Nephron progenitor cell (in vitro differentiated cells): ENCODE data around the gene EIF2B4.

Experiments used
- DNase-seq: peaks from one replicate; pipeline ENCODE4 v3.0.0; 2021
- H3K27ac Mint-ChIP-seq: 2 replicates; pipeline ENCODE4 v1.8.0; 2021; ENCODE audit warnings: mild to moderate bottlenecking, moderate library complexity, mixed read lengths
- H3K27me3 Mint-ChIP-seq: 2 replicates; pipeline ENCODE4 v1.8.0; 2021; ENCODE audit warnings: mild to moderate bottlenecking, low read depth, mixed read lengths; ENCODE audit not compliant: poor library complexity
- H3K36me3 Mint-ChIP-seq: 2 replicates; pipeline ENCODE4 v1.8.0; 2021; ENCODE audit warnings: low read depth, mixed read lengths
- H3K4me1 Mint-ChIP-seq: 2 replicates; pipeline ENCODE4 v1.8.0; 2021; ENCODE audit warnings: mixed read lengths
- H3K4me3 Mint-ChIP-seq: 2 replicates; pipeline ENCODE4 v1.8.0; 2021; ENCODE audit warnings: mild to moderate bottlenecking, moderate library complexity, mixed read lengths
- H3K9me3 Mint-ChIP-seq: 2 replicates; pipeline ENCODE4 v1.8.0; 2021; ENCODE audit warnings: mild to moderate bottlenecking, moderate library complexity, mixed read lengths
- CTCF ChIP-seq: fragments of 200-600 bp; sonication (generic); IDR thresholded peaks from 2 replicates; pipeline ENCODE4 v1.5.0; 2021; ENCODE audit warnings: antibody characterized with exemption

EIF2B4 gene

GRCh38 chr2:27378096-27378808 is 8.1 kb upstream of the EIF2B4 start:
- Mint-ChIP-seq H3K27me3 (peaks cover 4% of the 10 kb centered on the region), H3K9me3 (no peaks in the 10 kb centered on the region), H3K27ac (no peak overlapping the region), H3K36me3 (peaks cover 52% of the 10 kb centered on the region), H3K4me3 (peak overlapping the region; percentile 30), H3K4me1 (peaks cover 39% of the 10 kb centered on the region)
- no peak for TF ChIP-seq CTCF
- DNase-seq: peak; percentile 46

GRCh38 chr2:27377618-27378095 is 7.5 kb upstream of the EIF2B4 start:
- H3K27ac Mint-ChIP-seq: peak overlapping the region; percentile 97

GRCh38 chr2:27376866-27377617 is 6.9 kb upstream of the EIF2B4 start:
- Mint-ChIP-seq H3K4me1 (peaks cover 46% of the 10 kb centered on the region), H3K27me3 (peaks cover 4% of the 10 kb centered on the region), H3K27ac (peak overlapping the region; percentile 72), H3K9me3 (no peaks in the 10 kb centered on the region), H3K36me3 (peaks cover 57% of the 10 kb centered on the region), H3K4me3 (no peak overlapping the region)
- DNase-seq: no peak
- TF ChIP-seq CTCF: no peak

More at GRCh38 chr2:27377618-27378095, 7.5 kb upstream of the EIF2B4 start:
- DNase-seq: no peak
- Mint-ChIP-seq H3K9me3 (no peaks in the 10 kb centered on the region), H3K36me3 (peaks cover 56% of the 10 kb centered on the region), H3K4me1 (peaks cover 42% of the 10 kb centered on the region), H3K27me3 (peaks cover 4% of the 10 kb centered on the region), H3K4me3 (peak overlapping the region; percentile 65)
- no peak for TF ChIP-seq CTCF

- peaks cover 47% of the 10 kb centered on the region for H3K4me1 Mint-ChIP-seq
- peaks cover 6% of the 10 kb centered on the region for H3K27me3 Mint-ChIP-seq
- no peak for DNase-seq
- TF ChIP-seq CTCF: no peak
- no peaks in the 10 kb centered on the region for H3K9me3 Mint-ChIP-seq
- H3K27ac Mint-ChIP-seq: peak overlapping the region; percentile 75
- peaks cover 49% of the 10 kb centered on the region for H3K36me3 Mint-ChIP-seq
- H3K4me3 Mint-ChIP-seq: no peak overlapping the region
These were observed 6.2 kb upstream of the EIF2B4 start for GRCh38 chr2:27376151-27376865.

- H3K4me1 Mint-ChIP-seq: peaks cover 43% of the 10 kb centered on the region
- H3K27ac Mint-ChIP-seq: peak overlapping the region; percentile 91
- H3K9me3 Mint-ChIP-seq: no peaks in the 10 kb centered on the region
- DNase-seq: no peak
- H3K36me3 Mint-ChIP-seq: peaks cover 44% of the 10 kb centered on the region
- no peak for TF ChIP-seq CTCF
- no peak overlapping the region for H3K4me3 Mint-ChIP-seq
- H3K27me3 Mint-ChIP-seq: peaks cover 9% of the 10 kb centered on the region
These were observed 5.5 kb upstream of the EIF2B4 start for GRCh38 chr2:27375513-27376099.
